ACC112 (cell line): Measurements from ENCODE around the gene LHFPL3.

ENCODE experiments used
- H2AFZ ChIP-seq: fragments of 200-600 bp; sonication (generic); one replicate; pipeline ENCODE4 v1.6.0; 2017; ENCODE audit warnings: antibody characterized with exemption, low read length; ENCODE audit not compliant: unreplicated experiment
- H3K27ac ChIP-seq: fragments of 200-600 bp; sonication (generic); 2 replicates; pipeline ENCODE4 v1.5.1; 2014; ENCODE audit warnings: low read depth, mild to moderate bottlenecking, antibody characterized with exemption, low read length, moderate library complexity
- H3K27me3 ChIP-seq: fragments of 200-600 bp; sonication (generic); 2 replicates; pipeline ENCODE4 v1.6.1; 2014; ENCODE audit warnings: mild to moderate bottlenecking, antibody characterized with exemption, low read length, moderate library complexity, mixed read lengths; ENCODE audit not compliant: insufficient read depth
- H3K36me3 ChIP-seq: fragments of 200-600 bp; sonication (generic); 2 replicates; pipeline ENCODE4 v1.6.1; 2016; ENCODE audit warnings: mild to moderate bottlenecking, antibody characterized with exemption, low read length, moderate library complexity, mixed read lengths; ENCODE audit not compliant: insufficient read depth
- H3K4me1 ChIP-seq: fragments of 200-600 bp; sonication (generic); one replicate; pipeline ENCODE4 v1.6.1; 2016; ENCODE audit warnings: low read length, mixed read lengths; ENCODE audit not compliant: insufficient read depth, unreplicated experiment, control insufficient read depth
- H3K4me3 ChIP-seq: fragments of 200-600 bp; sonication (generic); 2 replicates; pipeline ENCODE4 v1.5.1; 2014; ENCODE audit warnings: mild to moderate bottlenecking, low read depth, low read length
- H3K79me2 ChIP-seq: fragments of 200-600 bp; sonication (generic); one replicate; pipeline ENCODE4 v1.6.0; 2016; ENCODE audit warnings: low read length; ENCODE audit not compliant: control insufficient read depth, unreplicated experiment, insufficient read depth

The LHFPL3 gene

DNA sequence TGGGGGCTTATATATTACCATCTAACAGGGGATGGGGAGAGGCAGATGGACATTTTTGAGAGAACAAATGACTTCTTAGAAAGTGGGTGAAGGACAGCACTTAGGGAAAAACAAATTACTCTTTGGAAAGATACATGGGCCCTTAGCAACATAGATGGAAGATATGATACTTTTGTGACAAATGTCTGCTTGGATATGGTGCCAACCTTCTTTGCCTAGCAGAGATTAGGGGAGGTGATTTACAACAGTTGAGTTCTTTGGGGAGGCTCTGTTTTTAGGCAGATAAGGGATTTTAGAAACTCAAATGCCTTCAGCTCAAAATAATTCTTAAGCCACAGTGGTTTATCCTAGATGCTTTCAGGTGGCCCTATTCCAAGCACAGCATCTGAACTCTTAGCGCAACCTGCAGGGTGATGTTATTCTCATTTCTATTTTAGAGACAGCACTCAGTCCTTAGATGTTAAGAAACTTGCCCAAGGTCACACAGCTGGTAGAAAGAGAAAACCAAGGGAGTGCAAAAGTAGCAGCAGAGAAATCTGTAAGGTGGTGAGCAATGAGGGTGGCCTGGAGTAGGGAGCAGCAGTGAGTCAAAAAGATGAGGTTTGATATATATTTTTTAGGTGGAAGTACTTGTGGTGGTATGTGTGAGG lies 610.5 kb downstream of the LHFPL3 start:
- no peaks in the 10 kb centered on the region for H3K27me3 ChIP-seq

DNA sequence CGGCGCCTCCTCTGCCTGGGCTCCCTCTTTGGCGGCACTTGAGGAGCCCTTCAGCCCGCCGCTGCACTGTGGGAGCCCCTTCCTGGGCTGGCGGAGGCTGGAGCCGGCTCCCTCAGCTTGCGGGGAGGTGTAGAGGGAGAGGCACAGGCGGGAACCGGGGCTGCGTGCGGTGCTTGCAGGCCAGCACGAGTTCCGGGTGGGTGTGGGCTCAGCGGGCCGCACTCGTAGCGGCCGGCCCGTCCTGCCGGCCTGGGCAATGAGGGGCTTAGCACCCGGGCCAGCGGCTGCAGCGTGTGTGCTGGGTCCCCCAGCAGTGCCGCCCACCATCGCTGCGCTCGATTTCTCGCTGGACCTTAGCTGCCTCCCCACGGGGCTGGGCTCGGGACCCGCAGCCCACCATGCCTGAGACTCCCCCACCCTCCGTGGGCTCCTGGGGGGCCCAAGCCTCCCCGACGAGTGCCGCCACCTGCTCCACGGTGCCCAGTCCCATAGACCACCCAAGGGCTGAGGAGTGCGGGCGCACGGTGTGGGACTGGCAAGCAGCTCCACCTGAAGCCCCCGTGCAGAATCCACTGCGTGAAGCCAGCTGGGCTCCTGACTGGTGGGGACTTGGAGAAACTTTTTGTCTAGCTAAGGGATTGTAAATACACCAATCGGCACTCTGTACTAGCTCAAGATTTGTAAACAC lies 611.8 kb downstream of the LHFPL3 start:
- Histone ChIP-seq H3K27ac (no peak overlapping the region), H3K4me3 (no peak overlapping the region), H3K27me3 (no peaks in the 10 kb centered on the region), H3K36me3 (no peaks in the 10 kb centered on the region), H3K4me1 (peaks cover 17% of the 10 kb centered on the region), H2AFZ (no peak overlapping the region), H3K79me2 (no peaks in the 10 kb centered on the region)

More for the DNA sequence above, 610.5 kb downstream of the LHFPL3 start:
- no peak overlapping the region for H2AFZ ChIP-seq
- H3K79me2 ChIP-seq, result no peaks in the 10 kb centered on the region
- H3K4me3 ChIP-seq, result no peak overlapping the region
- H3K36me3 ChIP-seq, result no peaks in the 10 kb centered on the region
- H3K4me1 ChIP-seq, result peaks cover 6% of the 10 kb centered on the region
- H3K27ac ChIP-seq, result no peak overlapping the region

DNA sequence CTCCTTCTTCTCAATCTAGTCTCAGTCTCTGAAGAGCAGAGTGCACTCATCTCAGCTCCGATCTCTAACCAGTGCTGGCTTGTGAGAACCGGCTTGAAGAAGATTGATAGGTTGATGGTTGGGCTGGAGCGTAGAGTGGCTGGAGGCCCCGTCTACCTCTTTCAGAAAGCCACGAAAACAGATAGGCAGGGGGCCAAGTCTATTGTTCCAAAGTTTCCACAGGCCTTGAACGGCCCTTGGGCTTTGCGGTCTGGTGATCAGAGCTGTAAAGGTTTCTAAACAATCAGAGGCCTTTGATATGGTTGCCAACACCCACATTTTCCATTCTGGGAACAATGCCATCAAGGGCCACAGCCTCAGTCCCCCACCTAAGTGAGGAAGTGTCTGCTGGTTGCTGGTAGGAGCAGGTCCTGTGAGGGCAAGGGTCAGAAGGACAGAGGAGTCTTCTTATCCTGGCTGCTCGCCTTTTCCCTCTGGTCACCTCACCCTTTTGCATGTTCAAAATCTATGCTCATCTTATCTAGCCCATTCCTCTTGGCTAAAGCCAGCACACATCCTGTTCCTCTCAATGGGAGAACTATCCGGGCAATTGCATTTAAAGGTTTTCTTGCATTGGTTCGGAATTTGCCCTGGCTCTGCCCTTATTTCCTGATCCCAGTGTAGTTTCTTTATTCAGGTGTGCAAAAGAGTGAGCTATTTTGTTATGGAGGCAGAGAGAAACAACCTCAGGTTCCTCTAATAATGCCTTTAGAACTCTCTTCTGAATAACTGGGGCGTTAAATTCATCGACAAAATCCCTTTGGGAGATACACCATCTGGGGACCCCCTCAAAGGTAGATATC lies 615.3 kb downstream of the LHFPL3 start:
- Histone ChIP-seq H3K27me3 (no peaks in the 10 kb centered on the region), H3K79me2 (no peaks in the 10 kb centered on the region)

GRCh38 chr7:104945599-104945956 lies 617.2 kb downstream of the LHFPL3 start:
- H3K27ac ChIP-seq, result peak overlapping the region; percentile 99
- no peak overlapping the region for H2AFZ ChIP-seq
- peaks cover 31% of the 10 kb centered on the region for H3K4me1 ChIP-seq
- H3K4me3 ChIP-seq, result no peak overlapping the region
- H3K27me3 ChIP-seq, result no peaks in the 10 kb centered on the region
- no peaks in the 10 kb centered on the region for H3K79me2 ChIP-seq
- no peaks in the 10 kb centered on the region for H3K36me3 ChIP-seq

More for the DNA sequence above, 615.3 kb downstream of the LHFPL3 start:
- no peak overlapping the region for H3K4me3 ChIP-seq
- H2AFZ ChIP-seq, result peak overlapping the region; percentile 66
- peaks cover 30% of the 10 kb centered on the region for H3K4me1 ChIP-seq
- H3K27ac ChIP-seq, result peak overlapping the region; percentile 99
- no peaks in the 10 kb centered on the region for H3K36me3 ChIP-seq

GRCh38 chr7:104946338-104946737 lies 617.9 kb downstream of the LHFPL3 start:
- Histone ChIP-seq H3K27ac (peak overlapping the region; percentile 99), H3K4me3 (no peak overlapping the region), H3K4me1 (peaks cover 39% of the 10 kb centered on the region)

DNA sequence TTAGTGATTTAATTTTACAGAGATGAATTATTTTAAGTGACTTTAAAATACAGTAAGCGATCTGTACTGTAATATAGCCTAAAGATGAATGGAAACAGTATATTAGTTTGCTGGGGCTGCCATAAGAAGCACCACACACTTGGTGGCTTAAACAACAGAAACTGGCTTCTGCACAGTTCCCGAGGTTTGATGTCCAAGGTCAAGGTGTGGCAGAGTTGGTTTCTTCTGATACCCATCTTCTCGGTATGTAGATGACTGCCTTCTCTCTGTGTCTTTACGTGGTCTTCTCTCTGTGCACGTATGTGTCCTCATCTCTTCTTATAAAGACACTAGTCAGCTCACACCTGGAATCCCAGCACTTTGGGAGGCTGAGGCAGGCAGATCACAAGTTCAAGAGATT lies 621.6 kb downstream of the LHFPL3 start:
- no peak overlapping the region for H3K27ac ChIP-seq
- no peak overlapping the region for H3K4me3 ChIP-seq
- H2AFZ ChIP-seq, result no peak overlapping the region
- peaks cover 36% of the 10 kb centered on the region for H3K4me1 ChIP-seq
- H3K27me3 ChIP-seq, result no peaks in the 10 kb centered on the region
- H3K79me2 ChIP-seq, result no peaks in the 10 kb centered on the region
- peaks cover 3% of the 10 kb centered on the region; the same call in 1 of the 2 replicates for H3K36me3 ChIP-seq

More at GRCh38 chr7:104946338-104946737, 617.9 kb downstream of the LHFPL3 start:
- H3K36me3 ChIP-seq, result no peaks in the 10 kb centered on the region
- no peaks in the 10 kb centered on the region for H3K79me2 ChIP-seq
- no peaks in the 10 kb centered on the region for H3K27me3 ChIP-seq
- no peak overlapping the region for H2AFZ ChIP-seq

DNA sequence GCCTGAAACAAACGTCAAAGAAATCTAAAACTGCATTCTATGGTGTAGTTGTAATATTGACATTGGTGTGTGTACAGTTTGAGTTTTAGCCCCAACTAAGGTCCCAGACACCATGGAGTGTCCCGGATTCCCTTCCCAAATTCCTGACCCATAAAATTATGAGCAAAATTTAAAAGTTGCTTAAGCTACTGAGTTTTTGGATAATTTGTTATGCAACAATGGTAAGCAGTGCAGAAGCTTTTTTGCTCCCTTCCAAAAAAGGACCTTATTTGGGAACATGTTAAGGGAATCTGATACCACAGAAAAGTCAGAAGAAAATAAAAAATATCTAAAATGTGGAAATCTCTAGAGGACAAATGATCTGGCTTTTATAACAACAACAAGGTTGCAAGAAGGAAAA lies 622.4 kb downstream of the LHFPL3 start:
- peak overlapping the region; percentile 83 for H3K27ac ChIP-seq
- H2AFZ ChIP-seq, result peak overlapping the region; percentile 26
- H3K4me3 ChIP-seq, result 0 out of 2 replicates have a peak overlapping the region, but pooled peaks have one; percentile 8
- H3K36me3 ChIP-seq, result peaks cover 3% of the 10 kb centered on the region; the same call in 1 of the 2 replicates
- H3K79me2 ChIP-seq, result no peaks in the 10 kb centered on the region
- H3K4me1 ChIP-seq, result peaks cover 31% of the 10 kb centered on the region
- H3K27me3 ChIP-seq, result no peaks in the 10 kb centered on the region

GRCh38 chr7:104951546-104951945 lies 623.1 kb downstream of the LHFPL3 start:
- Histone ChIP-seq H3K27me3 (no peaks in the 10 kb centered on the region), H3K27ac (peak overlapping the region; percentile 83), H3K79me2 (no peaks in the 10 kb centered on the region), H3K4me1 (peaks cover 27% of the 10 kb centered on the region), H3K36me3 (peaks cover 3% of the 10 kb centered on the region; the same call in 1 of the 2 replicates), H3K4me3 (no peak overlapping the region), H2AFZ (peak overlapping the region; percentile 66)

- Histone ChIP-seq H2AFZ (no peak overlapping the region), H3K36me3 (peaks cover 3% of the 10 kb centered on the region; the same call in 1 of the 2 replicates), H3K27me3 (no peaks in the 10 kb centered on the region), H3K27ac (no peak overlapping the region), H3K79me2 (no peaks in the 10 kb centered on the region), H3K4me1 (peaks cover 38% of the 10 kb centered on the region), H3K4me3 (no peak overlapping the region)
Measured at GRCh38 chr7:104955276-104955675, 626.9 kb downstream of the LHFPL3 start.
